Choroid plexus epithelial cell (primary cell): ENCODE measurements around the gene CD36.

ENCODE experiments used
- DNase-seq: peaks from one replicate; pipeline ENCODE4 v3.0.0-alpha.2; 2010; ENCODE audit warnings: low read depth
- H3K4me3 ChIP-seq: 2 replicates; pipeline ENCODE4 v1.5.1; 2011; ENCODE audit warnings: low read depth, mild to moderate bottlenecking, control low read depth, low read length, moderate library complexity
- CTCF ChIP-seq: conservative IDR thresholded peaks from 2 replicates; pipeline ENCODE4 v1.5.1; 2011; ENCODE audit warnings: low read depth, mild to moderate bottlenecking, control low read depth, inconsistent platforms, low read length, moderate library complexity

CD36 gene

DNA sequence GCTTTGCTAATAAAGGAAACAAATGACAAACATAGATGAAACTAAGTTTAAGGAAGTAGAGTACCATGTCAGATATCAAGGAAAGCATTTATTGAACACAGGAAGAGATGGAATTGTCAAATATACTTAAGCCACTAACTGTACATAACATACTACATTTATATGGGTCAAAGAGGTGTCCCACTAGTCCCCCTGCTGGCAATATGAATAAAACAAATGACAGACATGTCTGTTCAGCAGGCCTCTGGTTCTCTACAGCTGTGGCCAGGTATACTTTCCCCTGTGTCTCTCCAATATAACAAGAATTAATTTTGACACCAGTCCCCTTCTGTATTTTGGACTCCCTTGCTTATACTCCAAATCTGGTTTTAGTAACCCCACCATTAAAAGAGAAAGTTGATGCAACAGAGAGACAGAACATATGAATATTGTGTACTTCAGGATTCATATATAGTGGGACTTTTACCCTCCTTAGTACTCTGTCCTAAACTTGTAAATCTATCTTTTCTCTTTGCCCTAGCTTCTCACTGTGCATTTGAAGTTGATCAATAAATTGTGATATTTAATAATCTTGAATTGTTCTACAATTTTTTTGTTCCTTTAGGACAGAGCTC is 42.9 kb downstream of the CD36 start:
- TF ChIP-seq CTCF: peak; percentile 70

DNA sequence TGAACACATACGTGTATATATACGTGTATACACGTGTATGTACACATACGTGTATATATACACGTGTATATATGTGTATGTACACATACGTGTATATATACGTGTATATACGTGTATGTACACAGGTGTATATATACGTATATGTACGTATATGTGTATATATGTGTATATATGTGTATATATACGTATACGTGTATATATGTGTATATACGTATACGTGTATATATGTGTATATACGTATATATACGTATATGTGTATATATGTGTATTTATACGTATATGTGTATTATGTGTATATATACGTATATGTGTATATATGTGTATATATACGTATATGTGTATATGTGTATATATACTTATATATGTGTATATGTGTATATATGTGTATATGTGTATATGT is 44.3 kb downstream of the CD36 start:
- DNase-seq: no peak
- no peak for TF ChIP-seq CTCF
- H3K4me3 ChIP-seq: no peak overlapping the region

More for the DNA sequence above, 42.9 kb downstream of the CD36 start:
- DNase-seq: peak; percentile 72
- no peak overlapping the region for H3K4me3 ChIP-seq

- peak; percentile 38 for DNase-seq
- TF ChIP-seq CTCF: no peak
Measured at GRCh38 chr7:80686576-80686975, 48.1 kb downstream of the CD36 start.

DNA sequence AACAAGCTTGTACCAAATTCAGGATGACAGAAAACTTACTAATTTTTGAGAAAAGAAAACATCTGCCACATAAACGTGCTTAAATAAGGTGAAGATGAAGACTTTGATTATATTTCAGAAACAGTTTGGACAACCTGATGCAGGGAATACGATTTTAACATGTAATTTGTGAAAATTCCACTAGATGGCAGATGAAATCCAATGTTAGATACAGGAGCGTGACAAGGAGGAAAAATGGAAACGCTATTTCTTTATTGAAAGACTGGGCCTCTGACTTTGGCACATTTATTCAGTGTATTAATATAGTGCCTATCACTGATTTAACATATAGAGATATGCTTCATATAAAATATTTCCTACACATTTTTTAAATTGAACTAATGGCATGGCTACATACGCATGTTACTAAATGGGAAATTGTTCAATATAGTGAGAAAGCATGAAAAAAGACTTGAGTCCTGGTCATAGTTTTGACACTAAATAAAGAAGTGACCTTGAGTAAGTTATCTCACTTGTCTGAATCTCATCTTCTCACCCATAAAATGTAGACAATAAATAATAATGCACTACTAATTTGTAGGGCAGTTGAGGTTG is 60.7 kb downstream of the CD36 start:
- H3K4me3 ChIP-seq: no peak overlapping the region
- peak; percentile 78 for DNase-seq
- peak; percentile 49 for TF ChIP-seq CTCF

More at GRCh38 chr7:80686576-80686975, 48.1 kb downstream of the CD36 start:
- H3K4me3 ChIP-seq: no peak overlapping the region

GRCh38 chr7:80699721-80700256 is 61.3 kb downstream of the CD36 start:
- peak; percentile 48 for DNase-seq
- no peak for TF ChIP-seq CTCF
- H3K4me3 ChIP-seq: no peak overlapping the region

DNA sequence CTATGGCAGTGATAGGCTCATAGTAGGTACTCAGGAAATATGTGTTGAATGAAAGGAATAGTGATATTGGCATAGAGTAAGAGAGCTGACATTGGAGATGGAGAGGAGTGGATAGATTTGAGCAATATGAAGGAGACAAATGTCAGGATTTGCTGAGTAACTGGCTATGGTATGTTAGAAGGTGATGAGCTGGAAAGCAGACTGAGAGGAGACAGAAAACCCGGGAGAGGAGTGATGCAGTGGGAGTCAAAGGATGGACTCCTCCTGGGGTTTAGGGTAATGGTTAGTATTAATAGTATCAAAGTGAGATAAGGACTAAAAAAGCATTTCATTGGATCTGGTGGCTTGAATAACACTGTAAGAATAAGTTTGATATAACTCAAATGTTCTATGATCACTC is 64.8 kb downstream of the CD36 start:
- no peak for TF ChIP-seq CTCF
- no peak overlapping the region for H3K4me3 ChIP-seq
- no peak for DNase-seq
